CD8-positive, alpha-beta memory T cell (primary cell): Measurements from ENCODE around the gene STAG3. TPM values are rescaled to one million over a fixed set of nuclear protein-coding genes. Genes with fewer than 3 reads are reported as not detected.
A peak's percentile ranks its signal among the peaks of the same experiment; 100 is the strongest.
"Not testable (repeated sequence)": the region's sequence is repeated elsewhere in the genome, so short reads cannot be mapped to it uniquely, and the experiment has no call there.

Experiments used
- CTCF ChIA-PET: fragments of 350-600 bp; sonication (Branson Sonifier 250); formaldehyde crosslinking; loops from one replicate; lab custom pipeline; 2021; ENCODE audit warnings: antibody characterized with exemption; lab: Charles Lee
- POLR2A ChIA-PET: fragments of 350-600 bp; sonication (Branson Sonifier 250); formaldehyde crosslinking; loops from one replicate; lab custom pipeline; 2021; ENCODE audit warnings: antibody characterized with exemption; lab: Charles Lee
- DNase-seq, 5 donors: peaks; one replicate each; pipeline versions ENCODE4 v3.0.0 to v3.0.0-alpha.2; 2020 to 2022; ENCODE audit warnings: mixed read lengths in 1 of 5
- H3K27ac ChIP-seq: one replicate; pipeline ENCODE4 v1.7.0; 2013; ENCODE audit warnings: low read depth, mild to moderate bottlenecking, low read length, moderate library complexity
- H3K27me3 ChIP-seq: 2 replicates; pipeline ENCODE4 v1.7.0; 2013; ENCODE audit warnings: low read length, mild to moderate bottlenecking; ENCODE audit not compliant: insufficient read depth, poor library complexity, severe bottlenecking
- H3K36me3 ChIP-seq: 2 replicates; pipeline ENCODE4 v1.7.0; 2013; ENCODE audit warnings: mild to moderate bottlenecking, low read length, moderate library complexity; ENCODE audit not compliant: insufficient read depth
- H3K4me1 ChIP-seq: 2 replicates; pipeline ENCODE4 v1.7.0; 2013; ENCODE audit warnings: mild to moderate bottlenecking, low read length, moderate library complexity; ENCODE audit not compliant: insufficient read depth
- H3K4me3 ChIP-seq: 2 replicates; pipeline ENCODE4 v1.7.0; 2013; ENCODE audit warnings: mild to moderate bottlenecking, low read length
- H3K9me3 ChIP-seq: 2 replicates; pipeline ENCODE4 v1.7.0; 2013; ENCODE audit warnings: mild to moderate bottlenecking, low read length
- H3K27ac Mint-ChIP-seq, 8 donors: one replicate each; pipeline ENCODE4 v1.8.0; 2020 to 2021; ENCODE audit warnings: mixed read lengths in 8 of 8, mild to moderate bottlenecking in 6 of 8, inconsistent platforms in 3 of 8, moderate library complexity in 3 of 8
- H3K27me3 Mint-ChIP-seq, 2 donors: one replicate each; pipeline ENCODE4 v1.8.0; 2020 to 2021; ENCODE audit warnings: mixed read lengths in 2 of 2, mild to moderate bottlenecking in 1 of 2, moderate library complexity in 1 of 2
- H3K36me3 Mint-ChIP-seq, 3 donors: one replicate each; pipeline ENCODE4 v1.8.0; 2020 to 2021; ENCODE audit warnings: mixed read lengths in 3 of 3, inconsistent platforms in 1 of 3, mild to moderate bottlenecking in 1 of 3
- H3K4me1 Mint-ChIP-seq, 3 donors: one replicate each; pipeline ENCODE4 v1.8.0; 2020 to 2021; ENCODE audit warnings: mixed read lengths in 3 of 3, inconsistent platforms in 1 of 3, mild to moderate bottlenecking in 1 of 3
- H3K4me3 Mint-ChIP-seq, 7 donors: one replicate each; pipeline ENCODE4 v1.8.0; 2020 to 2021; ENCODE audit warnings: mixed read lengths in 7 of 7, mild to moderate bottlenecking in 6 of 7, moderate library complexity in 4 of 7, inconsistent platforms in 2 of 7
- H3K9me3 Mint-ChIP-seq, 5 donors: one replicate each; pipeline ENCODE4 v1.8.0; 2020 to 2022; ENCODE audit warnings: mixed read lengths in 5 of 5, mild to moderate bottlenecking in 3 of 5, moderate library complexity in 2 of 5, inconsistent platforms in 1 of 5
- polyA plus RNA-seq: library from polyadenylated mRNA; unstranded; fragments of 300-500 nt; fragmentation: Illumina TruSeq; gene quantifications from one replicate; pipeline ENCODE4 v1.2.3, GENCODE V29; 2021
- total RNA-seq, 2 experiments: library from RNA; stranded (reverse); gene quantifications; one replicate each; pipeline ENCODE4 v1.2.3, GENCODE V29; 2021

Gene STAG3
- total and polyA plus RNA-seq, 3 experiments from 2014 or later, result 1.5 to 5.1 (median 5.0) TPM

DNA sequence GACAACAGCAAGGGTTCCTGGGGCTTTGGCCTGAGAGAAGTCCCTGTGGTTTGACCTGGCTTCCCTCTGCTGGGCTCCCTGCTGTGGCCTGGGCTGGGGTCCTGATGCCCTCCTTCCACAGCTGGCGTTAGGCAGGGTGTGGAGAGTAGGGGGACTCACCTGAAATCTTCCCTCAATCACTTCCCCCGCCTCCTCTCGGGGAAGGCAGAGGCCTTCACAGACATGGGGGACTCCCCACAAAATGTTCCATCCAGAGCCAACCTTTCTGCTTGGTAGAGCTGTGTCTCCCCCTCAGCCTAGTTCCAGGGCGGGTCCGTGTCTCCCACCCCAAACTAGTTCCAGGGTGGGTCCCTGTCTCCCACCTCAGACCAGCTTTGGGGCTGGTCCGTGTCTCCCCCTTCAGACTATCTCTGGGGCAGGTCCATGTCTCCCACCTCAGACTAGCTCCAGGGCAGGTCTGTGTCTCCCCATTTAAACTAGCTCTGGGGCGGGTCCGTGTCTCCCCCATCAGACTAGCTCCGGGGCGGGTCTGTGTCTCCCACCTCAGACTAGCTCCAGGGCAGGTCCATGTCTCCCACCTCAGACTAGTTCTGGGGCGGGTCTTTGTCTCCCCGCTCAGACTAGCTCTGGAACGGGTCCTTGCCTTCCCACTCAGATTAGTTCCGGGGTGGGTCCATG lies 44.2 kb downstream of the STAG3 start:
- CTCF ChIA-PET, result interaction anchor here (1.1 to 10.2 kb wide), 4 partner anchors 11 to 125 kb away, joined by 3 to 88 read pairs (median 4); no protein-coding TSS in a partner anchor
- Histone ChIP-seq H3K36me3 (no peaks in the 10 kb centered on the region), H3K27me3 (no peaks in the 10 kb centered on the region), H3K4me3 (peak overlapping the region; percentile 95), H3K9me3 (no peaks in the 10 kb centered on the region), H3K4me1 (peaks cover 52% of the 10 kb centered on the region), H3K27ac (peak overlapping the region; percentile 89)
- peak overlapping the region; percentile 94 to 100 (median 99) for H3K27ac Mint-ChIP-seq
- H3K4me3 Mint-ChIP-seq, result peak overlapping the region; percentile 89 to 98 (median 95)
- peaks cover 58 to 79% (median 65%) of the 10 kb centered on the region in 3 donors for H3K4me1 Mint-ChIP-seq
- POLR2A ChIA-PET, result interaction anchor here (1.0 to 2.1 kb wide), 5 partner anchors 11 to 207 kb away, joined by 3 to 7 read pairs (median 4); partner anchors contain the start of genes GPC2, MEPCE, STAG3 and ZCWPW1
- H3K36me3 Mint-ChIP-seq, result peaks cover 0 to 66% (median 7%) of the 10 kb centered on the region in 3 donors
- DNase-seq, result peak in 4 of 5 donors; percentile 24 to 67 (median 46)
- H3K27me3 Mint-ChIP-seq, result peaks cover 0 to 7% of the 10 kb centered on the region in 2 donors
- H3K9me3 Mint-ChIP-seq, result no peaks in the 10 kb centered on the region

DNA sequence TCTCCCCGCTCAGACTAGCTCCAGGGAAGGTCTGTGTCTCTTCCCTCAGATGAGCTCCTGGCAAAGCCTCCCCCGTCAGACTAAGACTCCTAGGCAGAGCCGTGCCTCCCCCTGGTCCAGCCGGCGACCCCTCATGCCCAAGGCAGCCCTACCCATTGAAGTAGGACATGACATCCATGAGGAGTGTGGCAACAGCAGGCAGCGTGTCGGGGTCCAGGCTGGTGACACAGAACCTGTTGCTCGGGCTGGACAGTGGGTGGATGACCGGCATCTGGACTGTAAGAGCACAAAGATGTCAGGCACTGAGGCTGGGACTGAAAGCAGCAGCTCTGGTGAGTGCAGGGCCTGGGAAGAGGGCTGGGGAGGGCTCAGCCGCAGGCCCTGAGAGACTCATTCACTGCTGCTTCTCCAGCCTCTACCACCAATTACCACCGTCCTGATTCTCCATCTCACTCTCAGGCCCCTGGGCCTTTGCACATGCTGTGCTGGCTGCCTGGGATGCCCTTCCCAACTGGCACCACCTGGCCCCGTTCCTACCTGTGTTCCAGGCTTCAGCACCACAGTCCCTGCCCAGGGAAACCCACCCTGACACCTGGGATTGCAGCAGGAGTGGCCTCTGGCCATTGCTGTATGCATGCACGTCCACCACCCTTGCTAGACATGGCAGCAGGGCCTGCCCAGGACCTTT lies 44.9 kb downstream of the STAG3 start:
- H3K36me3 ChIP-seq, result no peaks in the 10 kb centered on the region
- ChIA-PET CTCF (interaction anchor here (1.1 to 10.2 kb wide), 5 partner anchors 11 to 124 kb away, joined by 3 to 88 read pairs (median 5); no protein-coding TSS in a partner anchor), POLR2A (interaction anchor here (1.0 to 1.2 kb wide), 2 partner anchors 122 to 206 kb away, joined by 3 to 7 read pairs; partner anchors contain the start of genes MEPCE and ZCWPW1)
- Mint-ChIP-seq H3K9me3 (no peaks in the 10 kb centered on the region), H3K27me3 (peaks cover 0 to 7% of the 10 kb centered on the region in 2 donors), H3K4me3 (peak overlapping the region; percentile 89 to 98 (median 95)), H3K4me1 (peaks cover 52 to 76% (median 59%) of the 10 kb centered on the region in 3 donors), H3K36me3 (peaks cover 0 to 68% (median 7%) of the 10 kb centered on the region in 3 donors), H3K27ac (peak overlapping the region; percentile 94 to 100 (median 99))
- H3K4me3 ChIP-seq, result peak overlapping the region; percentile 95
- peaks cover 47% of the 10 kb centered on the region for H3K4me1 ChIP-seq
- H3K27ac ChIP-seq, result peak overlapping the region; percentile 89
- no peak for DNase-seq
- H3K9me3 ChIP-seq, result no peaks in the 10 kb centered on the region
- no peaks in the 10 kb centered on the region for H3K27me3 ChIP-seq

- Mint-ChIP-seq H3K36me3 (peaks cover 0 to 74% (median 7%) of the 10 kb centered on the region in 3 donors), H3K27ac (peak overlapping the region; percentile 94 to 100 (median 99)), H3K4me1 (peaks cover 55 to 80% (median 55%) of the 10 kb centered on the region in 3 donors), H3K4me3 (peak overlapping the region; percentile 89 to 98 (median 95))
- H3K9me3 Mint-ChIP-seq, H3K9me3 ChIP-seq, DNase-seq, H3K4me3 ChIP-seq, POLR2A ChIA-PET, H3K27me3 ChIP-seq, H3K36me3 ChIP-seq, H3K27ac ChIP-seq, H3K27me3 Mint-ChIP-seq: not testable (repeated sequence)
- H3K4me1 ChIP-seq, result peaks cover 45% of the 10 kb centered on the region
- CTCF ChIA-PET, result interaction anchor here (1.9 kb wide), 1 partner anchor 90 kb away, joined by 5 read pairs; no protein-coding TSS in a partner anchor
Measured at GRCh38 chr7:100223376-100223927, 45.7 kb downstream of the STAG3 start.

DNA sequence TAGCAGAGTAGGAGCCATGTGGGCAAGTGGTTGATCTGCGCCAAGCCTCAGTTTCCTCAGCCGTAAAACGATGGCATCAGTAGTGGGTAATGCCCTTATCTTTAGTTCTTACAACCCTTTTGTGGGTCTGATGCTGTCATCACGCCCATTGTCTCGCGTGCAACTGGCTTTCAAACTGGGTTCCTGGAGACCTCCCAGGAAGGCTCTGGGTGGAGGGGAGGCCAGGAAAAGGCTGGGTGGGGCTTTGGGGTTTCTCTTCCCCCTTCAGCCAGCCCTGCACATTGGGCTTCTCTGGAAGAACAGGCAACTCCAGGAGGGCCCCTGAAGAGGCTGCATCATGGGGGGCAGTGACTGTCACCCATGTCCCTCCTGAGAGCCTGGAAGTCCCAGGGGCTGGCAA lies 47.2 kb downstream of the STAG3 start:
- H3K36me3 ChIP-seq, H3K9me3 Mint-ChIP-seq, H3K9me3 ChIP-seq, H3K27me3 Mint-ChIP-seq, POLR2A ChIA-PET, H3K4me3 ChIP-seq, DNase-seq, H3K27me3 ChIP-seq, H3K27ac ChIP-seq: not testable (repeated sequence)
- peak overlapping the region in 6 of 7 donors; percentile 23 to 96 (median 42) for H3K4me3 Mint-ChIP-seq
- H3K4me1 Mint-ChIP-seq, result peaks cover 50 to 79% (median 50%) of the 10 kb centered on the region in 3 donors
- peaks cover 34% of the 10 kb centered on the region for H3K4me1 ChIP-seq
- H3K27ac Mint-ChIP-seq, result peak overlapping the region in 7 of 8 donors; percentile 47 to 100 (median 97)
- CTCF ChIA-PET, result interaction anchor here (1.9 kb wide), 1 partner anchor 92 kb away, joined by 5 read pairs; no protein-coding TSS in a partner anchor
- H3K36me3 Mint-ChIP-seq, result peaks cover 0 to 73% (median 7%) of the 10 kb centered on the region in 3 donors

DNA sequence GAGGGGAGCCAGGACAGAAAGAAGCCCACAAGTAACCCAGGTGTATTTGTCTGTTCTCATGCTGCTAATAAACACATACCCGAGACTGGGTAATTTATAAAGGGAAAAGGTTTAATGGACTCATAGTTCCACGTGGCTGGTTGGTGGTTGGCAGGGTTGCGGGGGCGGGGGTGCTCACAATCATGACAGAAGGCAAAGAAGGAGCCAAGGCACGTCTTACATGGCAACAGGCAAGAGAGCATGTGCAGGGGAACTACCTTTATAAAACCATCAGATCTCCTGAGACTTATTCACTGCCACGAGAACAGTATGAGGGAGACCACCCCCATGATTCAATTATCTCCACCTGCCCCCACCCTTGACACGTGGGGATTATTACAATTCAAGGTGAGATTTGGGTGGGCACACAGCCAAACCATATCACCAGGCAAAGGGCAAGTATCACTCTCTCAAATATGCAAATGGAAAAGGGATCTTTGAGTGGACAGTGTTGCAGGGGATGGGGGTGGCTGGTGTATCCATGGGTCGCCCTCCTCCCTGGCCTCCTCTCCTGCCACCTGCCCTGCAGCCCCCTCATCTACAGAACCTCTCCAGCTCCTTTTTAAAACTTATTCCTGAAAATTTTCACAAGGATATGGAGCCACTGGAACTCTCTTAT lies 57.1 kb downstream of the STAG3 start:
- CTCF ChIA-PET, H3K27ac ChIP-seq, H3K9me3 ChIP-seq, POLR2A ChIA-PET, H3K9me3 Mint-ChIP-seq, H3K4me1 ChIP-seq, H3K4me3 Mint-ChIP-seq, H3K27me3 Mint-ChIP-seq, H3K36me3 ChIP-seq, H3K4me3 ChIP-seq, DNase-seq, H3K27me3 ChIP-seq: not testable (repeated sequence)
- peaks cover 0 to 30% (median 5%) of the 10 kb centered on the region in 3 donors for H3K36me3 Mint-ChIP-seq
- peaks cover 16 to 45% (median 26%) of the 10 kb centered on the region in 3 donors for H3K4me1 Mint-ChIP-seq
- H3K27ac Mint-ChIP-seq, result peak overlapping the region in 7 of 8 donors; percentile 16 to 94 (median 74)

DNA sequence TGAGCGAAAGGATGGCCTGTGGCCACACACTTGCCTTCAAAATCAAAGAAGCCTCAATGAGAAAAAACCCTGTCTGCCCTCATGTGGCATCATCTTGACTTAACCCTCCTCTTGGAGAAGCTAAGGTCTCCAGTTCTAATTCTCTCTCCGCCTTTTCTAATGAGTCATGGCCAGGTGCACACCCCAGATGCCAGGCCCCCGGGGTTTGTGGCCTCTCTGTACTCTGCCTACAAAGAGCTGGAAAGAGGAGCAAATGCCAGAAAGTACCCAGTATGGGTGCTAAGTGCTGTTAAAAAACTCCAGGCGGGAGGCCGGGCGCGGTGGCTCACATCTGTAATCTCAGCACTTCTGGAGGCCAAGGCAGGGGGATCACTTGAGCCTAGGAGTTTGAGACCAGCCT lies 62.3 kb downstream of the STAG3 start:
- H3K9me3 Mint-ChIP-seq, H3K27me3 ChIP-seq, CTCF ChIA-PET, H3K36me3 Mint-ChIP-seq, DNase-seq, H3K4me3 ChIP-seq, H3K9me3 ChIP-seq, H3K36me3 ChIP-seq, H3K4me1 ChIP-seq, POLR2A ChIA-PET, H3K27ac ChIP-seq, H3K27me3 Mint-ChIP-seq, H3K4me3 Mint-ChIP-seq: not testable (repeated sequence)
- Mint-ChIP-seq H3K4me1 (peaks cover 20 to 32% (median 20%) of the 10 kb centered on the region in 3 donors), H3K27ac (peak overlapping the region in 1 of 8 donors; percentile 78)

- peak overlapping the region in 5 of 8 donors; percentile 21 to 89 (median 65) for H3K27ac Mint-ChIP-seq
- H3K36me3 Mint-ChIP-seq, POLR2A ChIA-PET, H3K9me3 ChIP-seq, H3K4me1 ChIP-seq, H3K27me3 Mint-ChIP-seq, CTCF ChIA-PET, H3K36me3 ChIP-seq, H3K4me3 ChIP-seq, H3K27me3 ChIP-seq, H3K9me3 Mint-ChIP-seq: not testable (repeated sequence)
- peaks cover 14 to 35% (median 18%) of the 10 kb centered on the region in 3 donors for H3K4me1 Mint-ChIP-seq
- H3K27ac ChIP-seq, result peak overlapping the region; percentile 31
- H3K4me3 Mint-ChIP-seq, result peak overlapping the region in 2 of 7 donors; percentile 25 to 44
- peak in 3 of 5 donors; percentile 9 to 68 (median 14) for DNase-seq
Measured at GRCh38 chr7:100243385-100243784, 65.7 kb downstream of the STAG3 start.
